Measurements from ENCODE around the gene NUP54. TPM values are rescaled to one million over a fixed set of nuclear protein-coding genes. Genes with fewer than 3 reads are reported as not detected.

The NUP54 gene, protein sequence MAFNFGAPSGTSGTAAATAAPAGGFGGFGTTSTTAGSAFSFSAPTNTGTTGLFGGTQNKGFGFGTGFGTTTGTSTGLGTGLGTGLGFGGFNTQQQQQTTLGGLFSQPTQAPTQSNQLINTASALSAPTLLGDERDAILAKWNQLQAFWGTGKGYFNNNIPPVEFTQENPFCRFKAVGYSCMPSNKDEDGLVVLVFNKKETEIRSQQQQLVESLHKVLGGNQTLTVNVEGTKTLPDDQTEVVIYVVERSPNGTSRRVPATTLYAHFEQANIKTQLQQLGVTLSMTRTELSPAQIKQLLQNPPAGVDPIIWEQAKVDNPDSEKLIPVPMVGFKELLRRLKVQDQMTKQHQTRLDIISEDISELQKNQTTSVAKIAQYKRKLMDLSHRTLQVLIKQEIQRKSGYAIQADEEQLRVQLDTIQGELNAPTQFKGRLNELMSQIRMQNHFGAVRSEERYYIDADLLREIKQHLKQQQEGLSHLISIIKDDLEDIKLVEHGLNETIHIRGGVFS
- 10 to 100 TPM; 15.6 to 32.2 (median 23.9) TPM for total RNA-seq

DNA sequence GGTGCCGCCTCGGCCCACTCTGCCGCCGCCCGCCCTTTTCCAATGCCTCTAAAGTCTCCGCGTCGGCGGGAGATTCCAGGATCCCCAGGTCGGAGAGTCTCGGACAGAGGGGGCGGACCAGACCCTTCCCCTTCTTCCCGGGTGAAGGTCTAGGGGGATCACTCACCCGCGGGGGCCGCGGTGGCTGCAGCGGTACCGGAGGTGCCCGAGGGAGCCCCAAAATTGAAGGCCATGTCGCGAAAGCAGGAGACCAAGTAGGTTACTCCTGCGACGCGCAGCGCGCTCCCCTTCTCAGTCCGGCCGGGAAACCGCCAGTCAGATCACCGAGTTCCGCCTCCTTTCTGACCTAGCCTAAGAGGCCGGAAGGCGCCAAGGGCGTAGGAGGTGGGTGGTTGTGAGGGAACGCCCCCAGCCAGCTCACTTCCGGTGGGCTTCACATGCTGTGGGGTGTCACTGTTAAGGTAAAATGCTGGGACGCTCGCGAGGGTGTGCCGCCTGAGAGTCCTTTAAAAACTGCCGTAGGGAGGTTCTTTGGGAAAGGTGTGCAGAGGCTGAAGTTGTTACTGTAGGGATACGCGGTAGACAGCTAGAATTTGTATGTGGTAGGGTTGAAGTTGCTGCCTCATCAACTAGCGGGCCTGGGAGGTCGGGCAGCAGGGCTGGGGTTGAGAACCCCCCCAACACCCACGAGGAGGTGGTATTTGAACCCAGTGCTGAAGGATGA is at the start of gene NUP54:
NUP54 (minus strand) TSS at position 256 of the 724 bp plus-strand sequence; CDS start at position 233, 23 bp downstream.
- Histone ChIP-seq H3K9me3 (no peaks in the 10 kb centered on the region), H3K4me3 (peak within 1 kb of the TSS; percentile 96 to 99 (median 98)), H3K36me3 (peaks cover 0 to 10% (median 0%) of the 10 kb centered on the region in 3 donors), H3K27me3 (no peaks in the 10 kb centered on the region), H3K4me1 (peaks cover 0 to 22% (median 4%) of the 10 kb centered on the region in 4 donors), H3K27ac (peak within 1 kb of the TSS; percentile 87 to 97 (median 93))
- TF ChIP-seq POLR2A (IDR thresholded peaks at IDR 0.05) (peak; percentile 73 to 76), CTCF (IDR thresholded peaks at IDR 0.05) (no peak)
- DNase-seq, result peak; percentile 92 to 97 (median 94)

DNA sequence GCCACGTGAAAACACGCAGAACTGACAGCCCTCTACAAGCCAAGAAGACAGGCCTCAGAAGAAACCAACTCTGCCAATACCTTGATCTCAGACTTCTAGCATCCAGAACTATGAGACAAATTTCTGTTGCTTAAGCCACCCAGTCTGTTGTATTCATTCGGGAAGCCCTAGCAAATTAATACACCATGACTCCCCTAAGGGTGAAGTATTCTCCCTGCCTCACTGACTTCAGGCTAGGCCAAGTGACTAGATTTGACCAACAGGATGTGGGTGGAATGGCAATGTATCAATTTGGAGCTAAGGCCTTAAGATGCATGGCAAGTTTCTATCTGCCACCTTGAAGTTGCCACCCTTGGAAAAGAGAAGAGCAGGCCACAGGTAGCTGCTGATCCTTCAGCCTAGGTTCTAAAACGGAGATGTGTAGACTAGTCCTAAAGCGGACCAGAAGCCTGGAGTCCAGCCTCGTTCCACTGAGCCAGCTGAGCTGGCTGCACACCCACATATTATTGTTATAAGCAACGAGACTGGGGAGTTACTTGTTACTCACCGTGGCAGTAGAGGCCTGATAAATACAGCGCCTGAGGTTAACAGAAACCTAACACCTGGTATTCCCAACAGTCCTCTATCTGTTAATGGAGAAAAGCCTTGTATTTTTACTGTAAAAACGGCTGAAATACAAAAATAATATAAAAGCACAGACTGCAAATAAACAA is 49.0 kb upstream of the NUP54 start:
- Histone ChIP-seq H3K4me3 (no peak overlapping the region), H3K27ac (peak overlapping the region in 3 of 4 donors; percentile 64 to 83 (median 65))
- TF ChIP-seq POLR2A (IDR thresholded peaks at IDR 0.05) (no peak), CTCF (IDR thresholded peaks at IDR 0.05) (no peak)

DNA sequence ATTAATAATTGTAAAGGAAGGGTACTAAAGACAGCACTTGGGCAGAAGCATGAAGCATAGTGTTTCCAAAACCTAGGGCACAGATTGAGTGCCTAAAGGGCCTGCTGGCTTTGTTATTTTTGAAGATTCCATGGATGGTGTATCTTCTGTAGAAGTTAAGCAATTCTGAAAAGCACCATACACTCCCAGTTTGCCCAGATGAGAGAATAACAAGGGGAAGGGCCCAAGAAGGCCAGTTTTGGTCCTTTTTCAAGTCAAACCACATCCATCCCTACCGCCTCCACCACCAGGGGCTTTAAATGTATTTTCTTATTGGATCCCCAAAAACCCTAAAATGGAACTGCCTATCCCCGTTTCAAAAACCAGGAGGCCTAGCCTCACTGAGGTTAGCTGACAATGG is 48.2 kb upstream of the NUP54 start:
- no peak for DNase-seq
- H3K36me3 ChIP-seq, result peaks cover 0 to 39% (median 0%) of the 10 kb centered on the region in 3 donors
- no peaks in the 10 kb centered on the region for H3K27me3 ChIP-seq
- no peak overlapping the region for H3K4me3 ChIP-seq
- TF ChIP-seq CTCF (IDR thresholded peaks at IDR 0.05), result no peak
- TF ChIP-seq POLR2A (IDR thresholded peaks at IDR 0.05), result no peak
- peaks cover 0 to 80% (median 17%) of the 10 kb centered on the region in 4 donors for H3K4me1 ChIP-seq
- H3K9me3 ChIP-seq, result no peaks in the 10 kb centered on the region
- peak overlapping the region in 2 of 4 donors; percentile 65 to 83 for H3K27ac ChIP-seq

More for the DNA sequence above, 49.0 kb upstream of the NUP54 start:
- Histone ChIP-seq H3K4me1 (peaks cover 0 to 88% (median 17%) of the 10 kb centered on the region in 4 donors), H3K36me3 (peaks cover 0 to 32% (median 0%) of the 10 kb centered on the region in 3 donors), H3K27me3 (no peaks in the 10 kb centered on the region), H3K9me3 (no peaks in the 10 kb centered on the region)
- DNase-seq, result no peak

DNA sequence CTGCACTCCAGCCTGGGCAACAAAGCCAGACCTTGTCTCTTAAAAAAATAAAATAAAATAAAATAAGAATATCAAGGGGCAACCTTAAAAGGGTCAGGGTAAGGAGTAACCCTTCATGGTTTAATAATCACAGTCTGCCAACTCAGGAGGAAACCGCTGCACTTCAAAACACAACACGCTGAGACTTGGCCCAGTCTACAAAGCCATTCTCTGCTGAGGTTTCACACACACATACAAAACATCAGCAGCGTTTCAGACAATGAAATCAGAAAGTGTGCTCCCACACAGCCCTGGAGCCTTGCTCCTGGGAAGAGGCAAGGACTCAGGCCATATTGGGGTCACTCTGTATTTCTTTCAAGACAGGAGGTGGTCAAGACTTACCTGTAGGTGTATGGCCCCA is 47.1 kb upstream of the NUP54 start:
- no peak for DNase-seq
- Histone ChIP-seq H3K4me3 (no peak overlapping the region), H3K36me3 (peaks cover 0 to 40% (median 0%) of the 10 kb centered on the region in 3 donors), H3K27me3 (no peaks in the 10 kb centered on the region), H3K27ac (peak overlapping the region in 2 of 4 donors; percentile 65 to 83), H3K4me1 (peaks cover 0 to 70% (median 17%) of the 10 kb centered on the region in 4 donors), H3K9me3 (no peaks in the 10 kb centered on the region)
- TF ChIP-seq CTCF (IDR thresholded peaks at IDR 0.05), result no peak
- no peak for TF ChIP-seq POLR2A (IDR thresholded peaks at IDR 0.05)

- peaks cover 0 to 60% (median 13%) of the 10 kb centered on the region in 4 donors for H3K4me1 ChIP-seq
- H3K9me3 ChIP-seq, result no peaks in the 10 kb centered on the region
- H3K36me3 ChIP-seq, result peaks cover 0 to 49% (median 0%) of the 10 kb centered on the region in 3 donors
- peak in 1 of 3 donors; percentile 55 for DNase-seq
- H3K4me3 ChIP-seq, result no peak overlapping the region
- TF ChIP-seq CTCF (IDR thresholded peaks at IDR 0.05), result no peak
- no peak for TF ChIP-seq POLR2A (IDR thresholded peaks at IDR 0.05)
- no peaks in the 10 kb centered on the region for H3K27me3 ChIP-seq
- H3K27ac ChIP-seq, result peak overlapping the region in 2 of 4 donors; percentile 41 to 71
Measured at GRCh38 chr4:76194325-76194724, 46.1 kb upstream of the NUP54 start.

Measured in Peyer's patch (tissue), 4 donors.